HCT116 (cell line): ENCODE data around the gene MICALL2. TPM values are rescaled to one million over a fixed set of nuclear protein-coding genes. Genes with fewer than 3 reads are reported as not detected.

Source experiments
- ATAC-seq: fragments of 200-7000 bp; cut with Tn5 transposase; 2 replicates; pipeline ENCODE4 v1.9.1; 2020; ENCODE audit warnings: mild to moderate bottlenecking, moderate library complexity
- BruUV-seq: library from RNA; stranded (reverse); fragments of 400-500 nt; replicated peaks from 2 replicates; lab custom pipeline; 2021; lab: Mats Ljungman, UMichigan
- CTCF ChIA-PET: fragments of 300-600 bp; sonication (Branson Sonifier 250); formaldehyde crosslinking; loops from one replicate; lab custom pipeline; 2021; ENCODE audit warnings: antibody characterized with exemption; lab: Charles Lee
- POLR2A ChIA-PET: fragments of 300-600, 350-600 bp; sonication (Branson Sonifier 250); formaldehyde crosslinking; loops from one replicate; lab custom pipeline; 2021; ENCODE audit warnings: antibody characterized with exemption; lab: Charles Lee
- RAD21 ChIA-PET, 2 experiments: fragments of 300-600 bp; sonication (Branson Sonifier 250); formaldehyde crosslinking; loops; one replicate each; lab custom pipeline; 2023; ENCODE audit warnings: low total read pairs in 2 of 2; ENCODE audit not compliant: uncharacterized antibody in 2 of 2, unreplicated experiment in 2 of 2, low non-redundant PET in 1 of 2; lab: Charles Lee
- DNase-seq: peaks from one replicate; pipeline ENCODE4 v3.0.0-alpha.2; 2010; ENCODE audit warnings: low read depth, low spot score
- H2AFZ ChIP-seq: fragments of 200-600 bp; shearing (Covaris generic), sonication (generic); 2 replicates; pipeline ENCODE4 v1.6.1; 2017; ENCODE audit warnings: low read depth, mixed run types, mixed read lengths, antibody characterized with exemption, low read length; ENCODE audit not compliant: poor library complexity, severe bottlenecking
- H3K27ac ChIP-seq: 2 replicates; pipeline ENCODE4 v1.5.1; 2012; ENCODE audit warnings: low read depth, low read length
- H3K27me3 ChIP-seq: fragments of 200-600 bp; sonication (generic); 2 replicates; pipeline ENCODE4 v1.6.1; 2016; ENCODE audit warnings: mixed run types, low read length, mixed read lengths; ENCODE audit not compliant: insufficient read depth
- H3K36me3 ChIP-seq, 2 experiments: fragments of 200-500 bp in 1 of 2; fragments of 200-600 bp in 1 of 2; sonication (Bioruptor generic) in 1 of 2; sonication (generic) in 1 of 2; 2 replicates each; pipeline versions ENCODE4 v1.5.1 to v1.6.1; 2014 to 2016; ENCODE audit warnings: low read length in 2 of 2, inconsistent platforms in 1 of 2, mixed read lengths in 1 of 2, mixed run types in 1 of 2; ENCODE audit not compliant: insufficient read depth in 2 of 2, control insufficient read depth in 1 of 2
- H3K4me1 ChIP-seq, 2 experiments: fragments of 200-600 bp in 1 of 2; sonication (generic) in 1 of 2; 2 replicates each; pipeline versions ENCODE4 v1.5.1 to v1.6.1; 2012 to 2017; ENCODE audit warnings: low read length in 2 of 2, inconsistent platforms in 1 of 2, mild to moderate bottlenecking in 1 of 2, mixed read lengths in 1 of 2, mixed run types in 1 of 2, moderate library complexity in 1 of 2; ENCODE audit not compliant: insufficient read depth in 2 of 2, control insufficient read depth in 1 of 2
- H3K4me2 ChIP-seq: fragments of 200-600 bp; sonication (generic); 2 replicates; pipeline ENCODE4 v1.6.1; 2017; ENCODE audit warnings: mixed run types, low read length, mixed read lengths
- H3K4me3 ChIP-seq, 2 experiments: fragments of 200-600 bp in 1 of 2; sonication (generic) in 1 of 2; replicated peaks in 1 of 2; 2 replicates each; pipeline ENCODE4 v1.5.1; 2011 to 2016; ENCODE audit warnings: low read length in 2 of 2, control low read depth in 1 of 2, low read depth in 1 of 2, mild to moderate bottlenecking in 1 of 2, mixed read lengths in 1 of 2, mixed run types in 1 of 2
- H3K79me2 ChIP-seq: fragments of 200-600 bp; sonication (generic); 2 replicates; pipeline ENCODE4 v1.6.1; 2017; ENCODE audit warnings: mild to moderate bottlenecking, mixed run types, low read length, moderate library complexity, mixed read lengths; ENCODE audit not compliant: insufficient read depth
- H3K9ac ChIP-seq: fragments of 200-600 bp; sonication (generic); 2 replicates; pipeline ENCODE4 v1.6.1; 2016; ENCODE audit warnings: low read length, mixed read lengths
- H3K9me2 ChIP-seq: fragments of 200-600 bp; sonication (generic), shearing (Covaris generic); 2 replicates; pipeline ENCODE4 v1.6.1; 2017; ENCODE audit warnings: mixed run types, mild to moderate bottlenecking, moderate library complexity; ENCODE audit not compliant: insufficient read depth
- H3K9me3 ChIP-seq, 2 experiments: fragments of 200-500 bp in 1 of 2; fragments of 200-600 bp in 1 of 2; sonication (Bioruptor generic) in 1 of 2; sonication (generic) in 1 of 2; 2 replicates each; pipeline ENCODE4 v1.6.1; 2014 to 2017; ENCODE audit warnings: low read length in 2 of 2, mixed read lengths in 2 of 2, inconsistent platforms in 1 of 2, low read depth in 1 of 2, mild to moderate bottlenecking in 1 of 2, mixed run types in 1 of 2, moderate library complexity in 1 of 2; ENCODE audit not compliant: control insufficient read depth in 1 of 2, insufficient read depth in 1 of 2
- H4K20me1 ChIP-seq: fragments of 200-600 bp; sonication (generic), shearing (Covaris generic); 2 replicates; pipeline ENCODE4 v1.6.1; 2017; ENCODE audit warnings: mixed run types, mild to moderate bottlenecking, moderate library complexity; ENCODE audit not compliant: insufficient read depth
- CTCF ChIP-seq, 3 experiments: fragments of 200-600 bp in 1 of 3; sonication (generic) in 1 of 3; IDR thresholded peaks in 2 of 3; conservative IDR thresholded peaks in 1 of 3; 2 replicates each; pipeline ENCODE4 v1.5.1; 2012 to 2017; ENCODE audit warnings: low read depth in 2 of 3, low read length in 2 of 3, antibody characterized with exemption in 1 of 3, borderline replicate concordance in 1 of 3, control low read depth in 1 of 3, mild to moderate bottlenecking in 1 of 3, mixed read lengths in 1 of 3, mixed run types in 1 of 3, moderate library complexity in 1 of 3; ENCODE audit not compliant: insufficient read depth in 1 of 3
- EZH2 ChIP-seq: fragments of 200-600 bp; sonication (generic); IDR thresholded peaks from 2 replicates; pipeline ENCODE4 v1.6.1; 2017; ENCODE audit warnings: antibody characterized with exemption, mixed run types
- EZH2phosphoT487 ChIP-seq: fragments of 200-600 bp; IDR thresholded peaks from 2 replicates; pipeline ENCODE4 v1.6.1; 2018; ENCODE audit warnings: antibody characterized with exemption, borderline replicate concordance
- FOSL1 ChIP-seq: IDR thresholded peaks from 2 replicates; pipeline ENCODE4 v1.6.1; 2012; ENCODE audit warnings: low read depth
- REST ChIP-seq: IDR thresholded peaks from 2 replicates; pipeline ENCODE4 v1.6.1; 2012; ENCODE audit warnings: low read depth
- intact Hi-C: fragments of 100-400 bp; cut with micrococcal nuclease; formaldehyde crosslinking; loops from 2 replicates; pipeline ENCODE4 v1.10.0; 2022
- total RNA-seq: library from RNA; stranded (reverse); gene quantifications from one replicate; pipeline ENCODE4 v1.2.1, GENCODE V29; 2021; ENCODE audit not compliant: unreplicated experiment

The MICALL2 gene
- total RNA-seq, 1 experiment from 2014 or later, result 60.7 TPM

GRCh38 chr7:1475393-1475792 lies 16.1 kb upstream of the MICALL2 start:
- no peak for DNase-seq
- no peak for TF ChIP-seq CTCF (IDR thresholded peaks at IDR 0.05 in 2 of 3, conservative IDR thresholded peaks at IDR 0.05 in 1 of 3; ENCODE audit: borderline replicate concordance in 1 of 3, insufficient read depth in 1 of 3, low read depth in 2 of 3, low read length in 2 of 3)
- TF ChIP-seq FOSL1, result no peak
- no peak for TF ChIP-seq REST
- TF ChIP-seq EZH2, result no peak
- no peak for TF ChIP-seq EZH2phosphoT487
- TF ChIP-seq, all 23 proteins: peak for 0
- Histone ChIP-seq H3K9me2 (no peaks in the 10 kb centered on the region), H3K4me1 (peaks cover 3 to 13% of the 10 kb centered on the region in 2 experiments; a peak in 3 of 4 replicates), H3K9ac (no peak overlapping the region), H3K79me2 (no peaks in the 10 kb centered on the region), H3K27ac (peak overlapping the region; percentile 7; the same call in 1 of the 2 replicates), H3K36me3 (peaks cover 2 to 25% of the 10 kb centered on the region in 2 experiments), H3K4me3 (no peak overlapping the region), H4K20me1 (no peaks in the 10 kb centered on the region), H3K4me2 (no peak overlapping the region), H3K27me3 (no peaks in the 10 kb centered on the region), H2AFZ (no peak overlapping the region), H3K9me3 (no peaks in the 10 kb centered on the region)
- POLR2A ChIA-PET, result no interaction called here
- no peak for ATAC-seq
- RAD21 ChIA-PET, result no interaction called here
- CTCF ChIA-PET, result interaction anchor here (1.4 to 2.0 kb wide), 2 partner anchors 43 to 292 kb away, joined by 6 to 7 read pairs; no protein-coding TSS in a partner anchor
- intact Hi-C loops, result no loop called here
- no TSS peak for BruUV-seq
